ENCODE measurements around the gene SSX4. TPM values are rescaled to one million over a fixed set of nuclear protein-coding genes. Genes with fewer than 3 reads are reported as not detected.

Gene SSX4
- polyA plus RNA-seq, 3 donors from 2014 or later, result not detected

Other genes with a start within 250 kb of the SSX4 start
- not detected for gene SSX5, start 186.7 kb upstream of the SSX4 start, polyA plus RNA-seq
- not detected for gene SSX1, start 128.1 kb upstream of the SSX4 start, polyA plus RNA-seq
- gene SSX3, start 26.8 kb upstream of the SSX4 start, polyA plus RNA-seq, result not detected
- gene SSX4B, start 28.4 kb downstream of the SSX4 start, polyA plus RNA-seq, result not detected
- gene SLC38A5, start 86.7 kb downstream of the SSX4 start, polyA plus RNA-seq, result 10 to 100 TPM; 24.3 to 48.0 (median 26.5) TPM
- 100 to 1,000 TPM in 1 of 3 donors, 10 to 100 TPM in 2; 73.5 to 115 (median 85.0) TPM for gene FTSJ1, start 92.7 kb downstream of the SSX4 start, polyA plus RNA-seq
- gene PORCN, start 125.5 kb downstream of the SSX4 start, polyA plus RNA-seq, result 10 to 100 TPM; 13.1 to 29.8 (median 18.1) TPM
- gene EBP, start 138.3 kb downstream of the SSX4 start, polyA plus RNA-seq, result 100 to 1,000 TPM; 184 to 314 (median 233) TPM
- 10 to 100 TPM; 20.0 to 34.9 (median 30.6) TPM for gene TBC1D25, start 156.2 kb downstream of the SSX4 start, polyA plus RNA-seq
- gene RBM3, start 190.9 kb downstream of the SSX4 start, polyA plus RNA-seq, result 100 to 1,000 TPM; 251 to 286 (median 252) TPM
- gene WDR13, start 214.0 kb downstream of the SSX4 start, polyA plus RNA-seq, result 10 to 100 TPM; 67.1 to 78.1 (median 75.4) TPM

Data from immature natural killer cell (primary cell).